Trophoblast cell (in vitro differentiated cells and primary cell): ENCODE data around the gene CYP3A4.
A peak's percentile ranks its signal among the peaks of the same experiment; 100 is the strongest.

Source experiments
- DNase-seq, 2 donors: peaks; one replicate each; pipeline ENCODE4 v3.0.0-alpha.2; 2016
- H2AFZ ChIP-seq: 2 replicates; pipeline ENCODE4 v1.6.1; 2013; ENCODE audit warnings: low read length, moderate library complexity, mild to moderate bottlenecking; ENCODE audit not compliant: insufficient read depth, poor library complexity
- H2AK5ac ChIP-seq: 2 replicates; pipeline ENCODE4 v1.6.1; 2013; ENCODE audit warnings: mild to moderate bottlenecking, low read length
- H2BK120ac ChIP-seq: 2 replicates; pipeline ENCODE4 v1.6.1; 2013; ENCODE audit warnings: low read length, mild to moderate bottlenecking, moderate library complexity; ENCODE audit not compliant: insufficient read depth, poor library complexity
- H2BK12ac ChIP-seq: 2 replicates; pipeline ENCODE4 v1.6.1; 2013; ENCODE audit warnings: mild to moderate bottlenecking, low read length, moderate library complexity
- H2BK5ac ChIP-seq: 2 replicates; pipeline ENCODE4 v1.6.1; 2013; ENCODE audit warnings: low read length, low read depth, moderate library complexity, mild to moderate bottlenecking; ENCODE audit not compliant: poor library complexity
- H3K14ac ChIP-seq: 2 replicates; pipeline ENCODE4 v1.6.1; 2013; ENCODE audit warnings: mild to moderate bottlenecking, low read length
- H3K18ac ChIP-seq: 2 replicates; pipeline ENCODE4 v1.6.1; 2013; ENCODE audit warnings: mild to moderate bottlenecking, low read length
- H3K23ac ChIP-seq: 2 replicates; pipeline ENCODE4 v1.6.1; 2013; ENCODE audit warnings: low read length
- H3K27ac ChIP-seq: 2 replicates; pipeline ENCODE4 v1.5.1; 2013; ENCODE audit warnings: low read depth, mild to moderate bottlenecking, inconsistent platforms, low read length, moderate library complexity
- H3K27me3 ChIP-seq: 2 replicates; pipeline ENCODE4 v1.6.1; 2013; ENCODE audit warnings: inconsistent platforms, mild to moderate bottlenecking, low read length, moderate library complexity; ENCODE audit not compliant: insufficient read depth
- H3K36me3 ChIP-seq, 2 experiments: 1 replicate in 1 of 2; 2 replicates in 1 of 2; pipeline ENCODE4 v1.6.1; 2013; ENCODE audit warnings: low read length in 2 of 2, mild to moderate bottlenecking in 2 of 2, moderate library complexity in 1 of 2; ENCODE audit not compliant: insufficient read depth in 2 of 2, control insufficient read depth in 1 of 2
- H3K4ac ChIP-seq: 2 replicates; pipeline ENCODE4 v1.6.1; 2013; ENCODE audit warnings: low read depth, mild to moderate bottlenecking, low read length, moderate library complexity
- H3K4me1 ChIP-seq, 2 experiments: 1 replicate in 1 of 2; 2 replicates in 1 of 2; pipeline ENCODE4 v1.6.1; 2013; ENCODE audit warnings: low read length in 2 of 2, mild to moderate bottlenecking in 2 of 2, moderate library complexity in 1 of 2; ENCODE audit not compliant: insufficient read depth in 2 of 2, control insufficient read depth in 1 of 2
- H3K4me2 ChIP-seq: 2 replicates; pipeline ENCODE4 v1.6.1; 2013; ENCODE audit warnings: inconsistent platforms, mild to moderate bottlenecking, low read length, moderate library complexity
- H3K4me3 ChIP-seq: 2 replicates; pipeline ENCODE4 v1.5.1; 2013; ENCODE audit warnings: mild to moderate bottlenecking, low read depth, low read length, inconsistent platforms
- H3K79me1 ChIP-seq: one replicate; pipeline ENCODE4 v1.6.1; 2013; ENCODE audit warnings: low read length
- H3K79me2 ChIP-seq: 2 replicates; pipeline ENCODE4 v1.6.1; 2013; ENCODE audit warnings: low read length, mild to moderate bottlenecking; ENCODE audit not compliant: control insufficient read depth, insufficient read depth, poor library complexity
- H3K9ac ChIP-seq: 2 replicates; pipeline ENCODE4 v1.6.1; 2013; ENCODE audit warnings: mild to moderate bottlenecking, low read length
- H3K9me3 ChIP-seq: 2 replicates; pipeline ENCODE4 v1.6.1; 2013; ENCODE audit warnings: low read depth, mild to moderate bottlenecking, control low read depth, inconsistent platforms, low read length; ENCODE audit not compliant: insufficient read depth
- H4K12ac ChIP-seq: 2 replicates; pipeline ENCODE4 v1.6.1; 2013; ENCODE audit warnings: low read depth, mild to moderate bottlenecking, low read length, moderate library complexity
- H4K8ac ChIP-seq: 2 replicates; pipeline ENCODE4 v1.6.1; 2013; ENCODE audit warnings: low read depth, mild to moderate bottlenecking, low read length, moderate library complexity
- H4K91ac ChIP-seq: one replicate; pipeline ENCODE4 v1.6.1; 2013; ENCODE audit warnings: low read depth, mild to moderate bottlenecking, low read length, moderate library complexity
- WGBS: extraction: QIAGEN DNeasy Blood & Tissue Kit; methylation state at CpG from one replicate; pipeline ENCODE4 v1.1.7; 2013; ENCODE audit warnings: missing lambda C conversion rate; ENCODE audit not compliant: insufficient read length, insufficient coverage; ENCODE audit errors: extremely low coverage; 5-methylcytosine and 5-hydroxymethylcytosine counted together

The CYP3A4 gene

GRCh38 chr7:99734987-99735386 lies 49.0 kb downstream of the CYP3A4 start, which contains the start of gene CYP3A7:
Gene CYP3A7, minus strand, starts transcription at chr7:99735196. Its CDS starts 103 bp downstream, at chr7:99735093.
- Histone ChIP-seq H3K4me3 (no peak within 1 kb of the TSS), H2BK5ac (no peak within 1 kb of the TSS), H3K14ac (no peak within 1 kb of the TSS), H3K36me3 (peaks cover 0 to 2% of the 10 kb centered on the region in 2 experiments), H3K79me2 (no peaks in the 10 kb centered on the region), H3K9ac (no peak within 1 kb of the TSS), H3K4me1 (peaks cover 10 to 16% of the 10 kb centered on the region in 2 experiments), H3K4ac (no peak within 1 kb of the TSS), H4K12ac (no peak within 1 kb of the TSS), H3K79me1 (peaks cover 11% of the 10 kb centered on the region), H3K18ac (no peak within 1 kb of the TSS), H2AFZ (no peak within 1 kb of the TSS), H4K8ac (no peak within 1 kb of the TSS), H4K91ac (peak within 1 kb of the TSS; percentile 30), H3K27me3 (no peaks in the 10 kb centered on the region), H3K4me2 (no peak within 1 kb of the TSS), H2AK5ac (no peak within 1 kb of the TSS), H3K23ac (no peak within 1 kb of the TSS), H2BK12ac (peak within 1 kb of the TSS; percentile 8), H3K27ac (no peak within 1 kb of the TSS), H3K9me3 (no peaks in the 10 kb centered on the region), H2BK120ac (no peak within 1 kb of the TSS)
- no peak for DNase-seq
- WGBS, result no CpG with 5 or more reads among the region's 5 CpGs

GRCh38 chr7:99733448-99733847 lies 50.5 kb downstream of the CYP3A4 start:
- Histone ChIP-seq H3K23ac (no peak overlapping the region), H2BK12ac (no peak overlapping the region), H2BK5ac (no peak overlapping the region), H3K4me3 (no peak overlapping the region), H3K9me3 (no peaks in the 10 kb centered on the region), H3K4me1 (peaks cover 14 to 19% of the 10 kb centered on the region in 2 experiments), H3K14ac (no peak overlapping the region), H4K12ac (no peak overlapping the region), H3K4me2 (no peak overlapping the region), H3K18ac (no peak overlapping the region), H2AK5ac (no peak overlapping the region), H4K91ac (no peak overlapping the region), H3K27ac (no peak overlapping the region), H3K4ac (no peak overlapping the region), H2AFZ (no peak overlapping the region), H3K36me3 (no peaks in the 10 kb centered on the region), H3K27me3 (no peaks in the 10 kb centered on the region), H4K8ac (no peak overlapping the region), H2BK120ac (no peak overlapping the region), H3K79me2 (no peaks in the 10 kb centered on the region), H3K9ac (no peak overlapping the region), H3K79me1 (peaks cover 15% of the 10 kb centered on the region)
- no peak for DNase-seq
- WGBS, result no CpG with 5 or more reads among the region's 2 CpGs

GRCh38 chr7:99733003-99733402 lies 51.0 kb downstream of the CYP3A4 start:
- no peak overlapping the region for H2AFZ ChIP-seq
- no peaks in the 10 kb centered on the region for H3K79me2 ChIP-seq
- WGBS, result no CpG with 5 or more reads among the region's 3 CpGs

GRCh38 chr7:99731638-99732374 lies 52.2 kb downstream of the CYP3A4 start:
- Histone ChIP-seq H3K4me2 (no peak overlapping the region), H3K23ac (no peak overlapping the region), H2AK5ac (no peak overlapping the region), H3K4me1 (peaks cover 19 to 23% of the 10 kb centered on the region in 2 experiments), H3K36me3 (no peaks in the 10 kb centered on the region), H3K79me1 (peaks cover 23% of the 10 kb centered on the region), H3K4ac (no peak overlapping the region), H3K9ac (no peak overlapping the region), H3K27me3 (no peaks in the 10 kb centered on the region), H3K27ac (peak overlapping the region; percentile 22), H4K12ac (no peak overlapping the region), H3K14ac (no peak overlapping the region), H2BK12ac (peak overlapping the region; percentile 70), H4K8ac (no peak overlapping the region), H3K79me2 (no peaks in the 10 kb centered on the region), H2BK120ac (peak overlapping the region; percentile 46), H3K4me3 (no peak overlapping the region), H4K91ac (peak overlapping the region; percentile 70), H2AFZ (no peak overlapping the region), H2BK5ac (peak overlapping the region; percentile 27), H3K18ac (no peak overlapping the region), H3K9me3 (no peaks in the 10 kb centered on the region)
- WGBS, result no CpG with 5 or more reads among the region's 4 CpGs
- DNase-seq, result peak in 1 of 2 donors; percentile 44

More at GRCh38 chr7:99733003-99733402, 51.0 kb downstream of the CYP3A4 start:
- H3K27ac ChIP-seq, result no peak overlapping the region
- H3K27me3 ChIP-seq, result no peaks in the 10 kb centered on the region
- no peak overlapping the region for H2BK12ac ChIP-seq
- H3K9me3 ChIP-seq, result no peaks in the 10 kb centered on the region
- DNase-seq, result no peak
- no peak overlapping the region for H3K9ac ChIP-seq
- no peak overlapping the region for H4K12ac ChIP-seq
- no peak overlapping the region for H3K23ac ChIP-seq
- H3K4me3 ChIP-seq, result no peak overlapping the region
- H3K18ac ChIP-seq, result no peak overlapping the region
- H3K4me2 ChIP-seq, result no peak overlapping the region
- H2BK120ac ChIP-seq, result no peak overlapping the region
- peaks cover 19% of the 10 kb centered on the region for H3K79me1 ChIP-seq
- no peak overlapping the region for H4K8ac ChIP-seq
- peaks cover 17 to 23% of the 10 kb centered on the region in 2 experiments for H3K4me1 ChIP-seq
- H2AK5ac ChIP-seq, result no peak overlapping the region
- no peak overlapping the region for H3K14ac ChIP-seq
- no peak overlapping the region for H2BK5ac ChIP-seq
- H4K91ac ChIP-seq, result no peak overlapping the region
- no peaks in the 10 kb centered on the region for H3K36me3 ChIP-seq
- H3K4ac ChIP-seq, result no peak overlapping the region
